OCI-LY1 (cell line): ENCODE results near the gene TRIM28.

Experiments used
- CTCF ChIP-seq: fragments of 200-600 bp; sonication (generic), shearing (Covaris generic); IDR thresholded peaks from 2 replicates; pipeline ENCODE4 v1.5.1; 2017; ENCODE audit warnings: mild to moderate bottlenecking, antibody characterized with exemption, low read length, moderate library complexity, mixed read lengths
- EZH2 ChIP-seq: fragments of 200-600 bp; sonication (generic), shearing (Covaris generic); IDR thresholded peaks from 2 replicates; pipeline ENCODE4 v1.8.0; 2017; ENCODE audit warnings: borderline replicate concordance, mixed run types, mild to moderate bottlenecking, antibody characterized with exemption, low read length, moderate library complexity, mixed read lengths

GRCh38 chr19:58555369-58555885 is 11.6 kb downstream of the TRIM28 start:
- TF ChIP-seq CTCF (no peak), EZH2 (no peak)
